GM19193 (cell line): ENCODE results near the gene AFF3.

ENCODE experiments used
- POLR2A ChIP-seq: IDR thresholded peaks from 4 replicates; pipeline ENCODE4 v1.6.1; 2011; ENCODE audit not compliant: insufficient read depth, insufficient read length; ENCODE audit errors: extremely low read depth

Gene AFF3

DNA sequence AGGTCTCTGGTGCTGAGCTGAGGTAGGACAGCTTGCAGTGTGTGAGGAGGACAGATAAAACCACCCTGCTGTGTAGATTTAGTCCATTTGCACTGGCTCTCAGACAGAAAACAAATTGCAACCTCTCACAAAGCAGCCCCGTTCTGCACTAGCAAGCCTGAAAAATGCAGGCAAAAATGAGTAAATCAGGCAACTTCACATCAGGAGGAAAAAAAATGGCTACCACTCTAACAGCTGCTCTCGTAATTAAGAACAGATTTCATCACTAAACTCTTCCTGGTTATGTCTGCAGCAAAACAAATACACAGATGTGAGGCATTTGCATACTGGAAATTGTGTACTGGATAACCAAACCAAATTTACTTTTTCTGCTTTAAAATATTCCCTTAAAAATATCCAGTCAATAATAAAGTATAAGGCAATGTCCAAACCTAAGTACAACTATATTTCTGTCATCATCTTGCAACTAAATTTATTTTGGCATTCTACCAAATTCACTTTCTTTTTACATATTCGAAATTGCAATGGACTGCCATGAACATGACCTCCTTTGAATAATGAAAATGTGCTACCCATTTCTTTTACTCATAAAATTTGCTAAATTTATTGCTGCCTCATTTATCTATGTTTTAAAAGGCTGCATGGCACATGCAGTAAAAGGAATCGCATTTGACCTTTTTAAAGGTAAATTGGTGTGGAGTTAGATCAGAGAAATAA lies 157.4 kb downstream of the AFF3 start:
- TF ChIP-seq POLR2A, result no peak

DNA sequence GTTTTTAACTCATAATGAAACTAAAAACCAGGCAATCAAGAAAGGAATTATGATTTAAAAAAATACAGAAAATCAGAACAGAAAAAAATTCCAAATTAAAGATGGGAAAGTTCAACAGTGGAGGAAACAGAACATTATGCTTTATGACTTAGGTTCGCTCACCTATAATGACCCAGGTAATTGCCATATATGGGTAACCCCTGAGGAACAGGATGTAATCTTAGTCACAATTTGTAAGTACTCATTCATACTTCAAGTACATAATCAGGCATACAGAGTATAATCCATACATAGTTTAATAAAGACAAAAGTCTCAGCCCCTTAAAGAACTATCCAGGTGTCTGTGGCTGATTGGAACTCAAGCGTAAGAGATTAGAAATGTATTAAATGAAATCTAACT lies 159.6 kb downstream of the AFF3 start:
- TF ChIP-seq POLR2A, result no peak

DNA sequence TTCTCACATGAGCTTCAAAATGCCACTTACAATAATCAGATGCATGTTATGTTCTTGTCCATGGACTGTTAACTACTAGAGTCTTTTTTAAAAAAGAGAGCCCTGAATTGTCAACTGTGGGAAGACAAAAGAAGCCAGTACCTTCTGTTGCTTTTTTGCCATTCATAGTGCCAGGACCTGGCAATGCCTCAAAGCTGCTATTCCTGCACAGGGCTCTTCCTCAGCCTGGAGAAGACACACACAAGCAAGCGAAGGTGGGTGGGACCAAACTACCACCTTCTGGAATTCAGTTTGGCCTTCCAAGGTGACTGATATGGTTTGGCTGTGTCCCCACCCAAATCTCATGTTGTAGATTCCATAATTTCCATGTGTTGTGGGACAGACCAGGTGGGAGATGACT lies 160.6 kb downstream of the AFF3 start:
- TF ChIP-seq POLR2A, result no peak

DNA sequence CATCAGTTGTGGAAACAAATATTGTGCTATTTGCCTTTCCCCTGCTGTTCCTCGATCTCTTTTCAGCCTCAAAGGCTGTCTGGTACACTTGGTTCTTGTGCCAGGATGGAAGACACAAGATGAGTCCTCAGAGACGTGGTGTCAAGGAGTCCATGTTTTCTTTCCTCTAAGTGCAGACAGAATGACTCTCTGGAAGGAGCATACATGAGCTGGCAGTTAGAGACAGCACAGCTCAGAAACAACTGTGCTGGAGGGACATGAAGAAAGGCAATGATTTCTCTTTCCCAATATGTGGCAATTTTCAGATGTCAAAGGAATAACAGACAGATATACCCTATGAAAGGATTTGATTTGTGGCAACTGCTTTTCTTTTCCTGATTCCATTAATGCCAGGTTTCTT lies 162.2 kb downstream of the AFF3 start:
- TF ChIP-seq POLR2A, result no peak

DNA sequence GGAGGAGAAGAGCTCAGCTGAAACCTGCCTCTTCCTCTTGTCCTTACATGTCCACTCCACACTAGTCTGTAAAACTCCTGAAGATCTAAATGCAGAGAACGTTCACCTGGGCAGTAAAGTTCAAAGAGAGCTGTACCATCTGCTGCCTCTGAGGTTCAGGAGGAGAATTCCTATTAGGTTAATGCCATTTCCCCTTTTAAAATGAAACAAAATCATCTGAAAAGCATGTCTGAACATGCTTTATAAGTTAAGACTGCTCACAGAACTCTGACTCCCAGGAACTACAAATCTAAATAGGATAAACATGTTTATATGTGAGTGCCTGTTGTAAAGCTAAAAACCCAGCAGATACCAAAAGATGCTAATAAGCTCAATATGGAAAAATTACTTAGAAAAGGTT lies 164.4 kb downstream of the AFF3 start:
- TF ChIP-seq POLR2A, result no peak

DNA sequence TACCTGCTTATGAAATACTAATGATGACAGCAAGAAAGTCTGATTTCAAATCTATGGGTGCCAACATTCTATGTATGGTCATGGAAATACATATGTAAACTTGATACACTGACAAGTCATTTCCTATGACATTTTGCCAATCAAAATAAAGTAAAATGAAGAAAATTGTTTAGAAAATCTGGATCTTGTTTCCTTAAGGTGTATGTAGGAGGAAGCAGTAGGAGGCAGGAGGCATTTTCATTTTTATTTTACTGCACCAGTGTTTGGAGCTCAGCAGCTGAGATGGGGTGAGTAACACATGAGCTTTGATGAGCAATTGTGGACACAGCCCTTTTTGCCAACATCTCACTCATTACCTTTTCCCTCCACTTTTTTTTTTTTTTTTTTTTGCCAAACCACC lies 167.0 kb downstream of the AFF3 start:
- no peak for TF ChIP-seq POLR2A

DNA sequence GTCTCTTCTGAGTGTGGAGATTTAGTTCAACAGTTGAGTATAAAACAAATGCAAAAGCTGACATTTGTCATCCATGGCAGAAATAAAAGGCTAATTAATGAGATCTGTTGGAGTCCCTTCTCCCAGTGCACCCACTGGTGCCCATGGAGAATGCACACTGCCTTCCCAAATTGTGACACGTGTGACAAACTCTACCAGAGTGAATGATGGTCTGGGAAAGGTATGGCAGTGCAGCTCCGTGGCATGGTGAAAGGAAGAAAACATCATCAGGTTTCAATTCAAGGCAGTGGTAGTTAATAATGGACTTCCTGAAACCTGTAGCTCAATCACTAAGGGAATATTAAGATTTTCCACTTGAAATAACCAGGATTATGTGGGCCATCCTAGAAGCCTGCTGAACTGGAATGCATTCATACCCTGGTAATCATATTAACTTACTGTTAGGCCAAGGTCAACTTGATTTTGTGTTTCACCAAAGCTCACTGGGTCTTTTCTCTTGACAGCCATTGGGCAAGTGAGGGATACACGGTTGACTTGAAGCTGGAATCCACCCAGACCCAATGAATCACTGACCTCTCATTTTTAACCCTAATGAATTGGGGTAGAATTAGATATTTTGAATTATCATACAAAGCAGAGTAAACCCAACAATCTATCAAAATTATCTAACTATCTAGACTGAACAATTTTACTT lies 167.6 kb downstream of the AFF3 start:
- TF ChIP-seq POLR2A, result no peak

DNA sequence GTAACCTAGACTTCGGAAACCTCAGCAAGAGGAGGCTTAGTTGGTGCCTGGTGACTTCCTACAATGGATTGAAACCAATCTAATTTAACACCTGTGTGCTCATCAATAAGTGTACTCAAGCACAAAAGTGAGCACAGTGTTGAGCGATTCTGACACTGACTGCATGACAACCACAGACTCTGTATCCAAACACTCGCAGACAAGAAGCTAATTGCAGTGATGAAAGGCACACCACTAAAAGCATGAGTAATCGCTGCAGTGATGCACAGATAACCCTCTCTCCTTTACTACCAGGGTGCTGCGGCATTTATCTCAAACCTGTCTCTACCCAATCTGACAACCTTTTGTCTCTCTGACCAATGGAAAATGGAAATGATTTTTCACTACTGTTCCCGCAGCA lies 168.1 kb downstream of the AFF3 start:
- no peak for TF ChIP-seq POLR2A

DNA sequence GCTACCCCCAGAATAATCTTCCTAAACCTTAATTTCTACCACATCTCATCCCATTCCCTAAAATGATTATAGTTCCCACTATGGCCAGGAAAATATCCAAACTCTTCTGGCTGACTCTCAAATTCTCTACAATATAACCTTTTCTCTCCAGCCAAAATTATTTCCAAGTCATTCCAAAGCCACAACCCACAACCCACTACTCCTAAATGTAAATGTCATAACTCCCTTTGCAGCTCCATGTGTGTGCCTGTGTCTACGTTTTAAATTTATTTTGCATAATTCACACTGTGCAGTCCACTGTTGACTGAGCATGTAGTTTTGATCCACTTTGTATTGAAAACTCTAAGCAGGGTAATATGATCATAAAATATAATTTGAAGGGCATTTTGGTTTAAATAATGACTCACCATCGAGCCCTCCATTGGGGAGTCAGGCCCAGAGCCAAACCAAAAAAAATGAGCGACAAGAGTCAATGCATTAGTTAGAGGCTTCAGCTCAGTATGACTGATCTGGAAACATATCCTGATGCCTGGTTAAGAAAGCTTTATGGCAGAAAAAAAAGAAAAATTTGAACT lies 171.0 kb downstream of the AFF3 start:
- no peak for TF ChIP-seq POLR2A

DNA sequence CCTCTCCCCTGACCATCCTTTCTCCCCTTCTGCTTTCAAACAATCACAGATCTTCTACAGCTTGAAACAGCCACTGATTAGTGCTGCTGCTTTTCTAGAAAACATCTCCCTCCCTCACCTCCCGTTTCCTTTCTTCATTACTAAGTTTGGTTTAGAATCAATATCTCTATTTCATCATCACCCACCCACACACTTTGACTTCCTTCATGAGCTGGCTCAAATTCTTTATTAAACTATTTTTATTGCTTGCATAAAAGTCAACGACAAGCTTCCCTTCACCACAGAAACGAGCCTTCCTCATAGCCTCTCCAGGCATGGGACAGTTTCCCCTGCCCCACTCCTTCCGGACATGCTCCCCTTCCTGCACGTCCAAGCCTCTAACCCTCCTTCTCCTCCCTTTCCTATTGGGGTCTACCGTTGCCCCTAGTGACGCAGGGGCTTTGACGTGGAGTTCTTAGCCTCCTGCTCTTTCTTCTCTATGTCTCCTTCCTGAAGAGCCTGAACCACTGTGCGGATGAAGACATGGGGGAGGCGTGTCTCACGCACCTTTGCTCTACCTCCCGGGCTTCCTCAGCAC lies 172.0 kb downstream of the AFF3 start:
- TF ChIP-seq POLR2A, result no peak

DNA sequence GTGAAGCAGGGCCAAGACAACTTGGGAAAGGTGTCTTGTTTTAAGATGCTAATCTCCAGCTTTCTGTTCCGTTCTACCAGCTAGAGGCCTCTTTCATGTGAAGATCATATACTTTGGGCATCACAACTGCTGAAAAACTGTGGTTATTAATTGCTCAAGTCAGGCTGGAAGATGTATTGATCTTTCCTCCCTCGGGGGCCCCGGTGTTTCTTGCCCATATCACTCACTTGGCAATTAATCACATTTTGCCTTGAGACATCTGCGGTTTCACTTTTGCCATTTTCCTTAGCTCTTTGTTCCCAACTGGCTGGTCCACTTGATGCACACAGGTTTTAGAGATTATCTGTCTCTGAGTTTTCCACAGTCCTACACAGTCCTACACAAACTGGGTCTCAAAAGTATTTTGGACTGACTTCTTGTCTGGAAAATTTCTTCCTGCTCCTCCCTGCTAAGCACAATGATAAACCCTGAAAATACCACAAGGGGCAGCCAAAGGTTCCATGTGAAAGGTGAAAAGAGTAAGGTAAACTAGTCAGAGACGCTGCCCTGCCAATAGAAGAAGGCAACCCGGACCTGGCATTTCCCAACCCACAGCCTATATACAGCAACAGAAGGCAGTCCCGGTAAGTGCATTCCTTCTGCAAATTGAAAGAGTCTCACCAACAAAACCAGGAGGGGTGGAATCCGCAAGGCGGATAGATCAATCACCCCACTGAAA lies 181.0 kb downstream of the AFF3 start:
- TF ChIP-seq POLR2A, result no peak

DNA sequence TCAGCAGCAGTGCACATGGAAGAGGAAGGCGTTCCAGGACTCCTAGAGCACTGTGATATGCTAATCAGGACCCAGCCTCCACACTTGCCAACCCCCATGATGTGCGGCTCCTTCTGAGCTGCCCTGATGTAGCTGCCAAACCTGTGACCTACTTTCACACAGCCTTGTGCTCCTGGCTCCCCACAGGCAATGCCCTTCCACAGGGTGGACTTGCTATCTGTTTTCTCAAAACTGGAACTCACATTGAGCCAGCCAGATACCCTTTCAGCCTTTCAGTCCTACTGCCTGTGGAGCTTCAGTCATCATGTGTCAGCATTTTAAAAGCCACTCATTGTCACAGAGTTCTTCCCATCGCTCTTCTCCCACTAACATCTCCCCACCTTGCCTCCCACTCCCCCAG lies 181.6 kb downstream of the AFF3 start:
- no peak for TF ChIP-seq POLR2A

DNA sequence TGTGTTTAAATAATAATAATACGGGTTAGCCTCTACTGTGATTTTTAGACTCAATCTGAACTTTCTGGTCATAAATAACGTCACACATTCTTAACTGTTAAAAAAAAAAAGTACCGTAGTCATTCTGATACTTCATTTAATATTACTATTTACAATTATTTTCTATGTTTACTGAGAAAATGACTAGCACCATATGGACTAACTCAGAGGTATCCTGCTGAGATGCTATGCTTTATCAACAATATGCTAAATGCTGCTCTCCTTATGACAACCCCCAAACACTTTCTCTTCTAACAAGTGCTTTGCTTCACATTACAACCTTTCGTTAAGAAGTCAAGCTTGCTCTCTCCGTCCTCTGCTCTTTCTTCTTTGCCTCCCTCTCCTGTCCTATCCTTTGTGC lies 182.1 kb downstream of the AFF3 start:
- TF ChIP-seq POLR2A, result no peak

DNA sequence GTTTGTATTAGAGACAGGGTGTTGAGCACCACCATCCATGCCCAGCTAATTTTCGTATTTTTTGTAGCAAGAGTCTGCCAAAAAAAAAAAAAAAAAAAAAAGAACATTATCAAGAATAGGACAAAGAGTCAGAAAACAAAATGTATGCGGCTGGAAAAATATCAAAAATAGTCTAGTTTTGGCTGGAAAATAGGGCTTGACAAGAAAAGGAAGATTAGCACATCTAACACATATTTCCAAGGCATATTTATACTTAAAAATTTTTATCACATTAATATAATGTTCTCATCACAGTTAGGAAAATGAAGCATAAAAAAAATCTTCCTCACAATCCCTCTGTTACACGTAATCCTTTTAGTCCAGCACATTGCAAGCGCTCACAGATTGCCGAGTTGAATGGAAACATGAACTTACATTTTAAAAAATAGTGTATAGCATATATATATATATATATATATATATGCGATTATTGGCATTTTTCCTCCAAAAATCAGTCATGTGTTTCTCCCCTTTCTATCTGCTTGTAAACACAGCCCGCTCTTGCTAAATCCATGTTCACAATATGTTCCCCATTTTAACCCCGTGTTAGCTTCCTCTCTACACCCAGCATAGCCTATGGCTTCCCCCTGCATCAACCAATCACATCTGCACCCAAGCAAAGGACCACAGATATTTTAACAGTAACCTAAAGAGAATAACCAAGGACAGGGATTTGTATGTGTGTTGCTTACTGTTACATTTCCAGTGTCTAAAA lies 183.0 kb downstream of the AFF3 start:
- TF ChIP-seq POLR2A, result no peak
